ENCODE results near the gene TMEM255B. TPM values are rescaled to one million over a fixed set of nuclear protein-coding genes. Genes with fewer than 3 reads are reported as not detected.
A peak's percentile ranks its signal among the peaks of the same experiment; 100 is the strongest.

TMEM255B gene
- total and polyA plus RNA-seq, 11 donors, result 1.4 to 20.3 (median 4.4) TPM

GRCh38 chr13:113730258-113730691 lies 28.8 kb upstream of the TMEM255B start:
- H3K4me3 ChIP-seq, result no peak overlapping the region
- peaks cover 0 to 21% (median 0%) of the 10 kb centered on the region in 12 donors for H3K4me1 ChIP-seq
- no peak overlapping the region for H3K27ac ChIP-seq
- no peak for TF ChIP-seq POLR2A (IDR thresholded peaks at IDR 0.05)
- no peak for TF ChIP-seq CTCF (IDR thresholded peaks at IDR 0.05)
- DNase-seq (peak in 1 of 5 donors; percentile 56), ATAC-seq (no peak)
- H3K27me3 ChIP-seq, result peaks cover 0 to 4% (median 0%) of the 10 kb centered on the region in 9 donors
- H3K9me3 ChIP-seq, result no peaks in the 10 kb centered on the region
- WGBS, 4 donors, result 39 to 66% (median 61%) methylated on average over 6 to 21 of the region's 21 CpGs
- no peaks in the 10 kb centered on the region for H3K36me3 ChIP-seq
- intact Hi-C loops (cut with DNase I), result no loop called here

GRCh38 chr13:113730831-113731191 lies 28.2 kb upstream of the TMEM255B start:
- ATAC-seq (no peak), DNase-seq (peak in 1 of 5 donors; percentile 24)
- Histone ChIP-seq H3K4me1 (peaks cover 0 to 21% (median 0%) of the 10 kb centered on the region in 12 donors), H3K27ac (no peak overlapping the region), H3K9me3 (no peaks in the 10 kb centered on the region), H3K27me3 (peaks cover 0 to 4% (median 0%) of the 10 kb centered on the region in 9 donors), H3K36me3 (no peaks in the 10 kb centered on the region), H3K4me3 (no peak overlapping the region)
- intact Hi-C loops (cut with DNase I), result no loop called here
- WGBS, 4 donors, result 81 to 100% (median 89%) methylated on average over 1 to 4 of the region's 4 CpGs
- TF ChIP-seq POLR2A (IDR thresholded peaks at IDR 0.05) (no peak), CTCF (IDR thresholded peaks at IDR 0.05) (no peak)

- H3K9me3 ChIP-seq, result no peaks in the 10 kb centered on the region
- H3K36me3 ChIP-seq, result no peaks in the 10 kb centered on the region
- no peak overlapping the region for H3K4me3 ChIP-seq
- ATAC-seq (no peak), DNase-seq (peak in 1 of 5 donors; percentile 34)
- TF ChIP-seq CTCF (IDR thresholded peaks at IDR 0.05) (no peak), POLR2A (IDR thresholded peaks at IDR 0.05) (no peak)
- no peak overlapping the region for H3K27ac ChIP-seq
- peaks cover 0 to 4% (median 0%) of the 10 kb centered on the region in 9 donors for H3K27me3 ChIP-seq
- peaks cover 0 to 20% (median 0%) of the 10 kb centered on the region in 12 donors for H3K4me1 ChIP-seq
- 84 to 86% (median 86%) methylated on average over 19 to 32 of the region's 32 CpGs for WGBS, 4 donors
- intact Hi-C loops (cut with DNase I), result no loop called here
Measured at GRCh38 chr13:113731192-113732175, 27.5 kb upstream of the TMEM255B start.
